ENCODE measurements around the gene TSPAN33. TPM values are rescaled to one million over a fixed set of nuclear protein-coding genes. Genes with fewer than 3 reads are reported as not detected.

Gene TSPAN33
- polyA plus RNA-seq, 1 donor (not counting 4 experiments of a cell fraction or from before 2014, with no cell fraction given), result 0.93 TPM

- Histone ChIP-seq H3K36me3 (ENCODE audit: control insufficient read depth in 2 of 2, extremely low read depth in 1 of 2, insufficient read depth in 2 of 2, low read length in 2 of 2) (no peaks in the 10 kb centered on the region), H3K9me3 (ENCODE audit: control insufficient read depth, low read depth, low read length) (no peaks in the 10 kb centered on the region), H2AFZ (ENCODE audit: control insufficient read depth, low read length) (no peak overlapping the region), H3K4me3 (ENCODE audit: control insufficient read depth in 2 of 3, extremely low read depth in 1 of 3, insufficient read depth in 2 of 3, low read depth in 1 of 3, low read length in 3 of 3) (no peak overlapping the region), H3K79me2 (ENCODE audit: control insufficient read depth, insufficient read depth, low read length) (no peaks in the 10 kb centered on the region), H3K9me1 (ENCODE audit: control insufficient read depth, extremely low read depth, insufficient read depth, low read length) (no peaks in the 10 kb centered on the region), H3K4me2 (ENCODE audit: control insufficient read depth, extremely low read depth, insufficient read depth, low read depth, low read length) (no peak overlapping the region), H3K27ac (ENCODE audit: control insufficient read depth, insufficient read depth, low read length) (no peak overlapping the region), H3K4me1 (ENCODE audit: control insufficient read depth, extremely low read depth, insufficient read depth, low read length) (no peaks in the 10 kb centered on the region), H3K9ac (ENCODE audit: control insufficient read depth, extremely low read depth, insufficient read depth, low read length) (no peak overlapping the region), H3K27me3 (ENCODE audit: control insufficient read depth, extremely low read depth, insufficient read depth, low read length) (no peaks in the 10 kb centered on the region), H4K20me1 (ENCODE audit: control insufficient read depth, extremely low read depth, insufficient read depth, low read length) (no peaks in the 10 kb centered on the region)
- FAIRE-seq (no peak), DNase-seq (ENCODE audit: low read depth, low spot score) (no peak)
- dilution Hi-C loops (cut with MboI; ENCODE audit: extremely low pct_ligation_motif_present, low sequenced_read_pairs), result no loop called here
- TF ChIP-seq EZH2 (IDR thresholded peaks at IDR 0.05; ENCODE audit: low read length) (no peak), CTCF (optimal IDR thresholded peaks at IDR 0.05 in 1 of 3, IDR thresholded peaks at IDR 0.05 in 1 of 3, conservative IDR thresholded peaks at IDR 0.05 in 1 of 3; ENCODE audit: extremely low read depth in 1 of 3, insufficient read depth in 2 of 3, low read length in 3 of 3) (no peak)
These were observed 42.8 kb upstream of the TSPAN33 start for GRCh38 chr7:129101746-129102145.

GRCh38 chr7:129103561-129104324 is 40.8 kb upstream of the TSPAN33 start:
- no peaks in the 10 kb centered on the region for H3K4me1 ChIP-seq (ENCODE audit: control insufficient read depth, extremely low read depth, insufficient read depth, low read length)
- no peaks in the 10 kb centered on the region for H3K36me3 ChIP-seq (ENCODE audit: control insufficient read depth in 2 of 2, extremely low read depth in 1 of 2, insufficient read depth in 2 of 2, low read length in 2 of 2)
- no peaks in the 10 kb centered on the region for H3K79me2 ChIP-seq (ENCODE audit: control insufficient read depth, insufficient read depth, low read length)
- no peaks in the 10 kb centered on the region for H3K27me3 ChIP-seq (ENCODE audit: control insufficient read depth, extremely low read depth, insufficient read depth, low read length)
- H3K9me3 ChIP-seq (ENCODE audit: control insufficient read depth, low read depth, low read length), result no peaks in the 10 kb centered on the region
- H3K9ac ChIP-seq (ENCODE audit: control insufficient read depth, extremely low read depth, insufficient read depth, low read length), result no peak overlapping the region
- H3K9me1 ChIP-seq (ENCODE audit: control insufficient read depth, extremely low read depth, insufficient read depth, low read length), result no peaks in the 10 kb centered on the region
- no peak overlapping the region for H2AFZ ChIP-seq (ENCODE audit: control insufficient read depth, low read length)
- TF ChIP-seq EZH2 (IDR thresholded peaks at IDR 0.05; ENCODE audit: low read length) (no peak), CTCF (optimal IDR thresholded peaks at IDR 0.05 in 1 of 3, IDR thresholded peaks at IDR 0.05 in 1 of 3, conservative IDR thresholded peaks at IDR 0.05 in 1 of 3; ENCODE audit: extremely low read depth in 1 of 3, insufficient read depth in 2 of 3, low read length in 3 of 3) (no peak)
- no peaks in the 10 kb centered on the region for H4K20me1 ChIP-seq (ENCODE audit: control insufficient read depth, extremely low read depth, insufficient read depth, low read length)
- no peak overlapping the region for H3K27ac ChIP-seq (ENCODE audit: control insufficient read depth, insufficient read depth, low read length)
- dilution Hi-C loops (cut with MboI; ENCODE audit: extremely low pct_ligation_motif_present, low sequenced_read_pairs), result no loop called here
- DNase-seq (ENCODE audit: low read depth, low spot score) (no peak), FAIRE-seq (no peak)
- H3K4me3 ChIP-seq (ENCODE audit: control insufficient read depth in 2 of 3, extremely low read depth in 1 of 3, insufficient read depth in 2 of 3, low read depth in 1 of 3, low read length in 3 of 3), result no peak overlapping the region
- H3K4me2 ChIP-seq (ENCODE audit: control insufficient read depth, extremely low read depth, insufficient read depth, low read depth, low read length), result no peak overlapping the region

Measured in keratinocyte (primary cell).